ENCODE measurements around the gene MGAT4A. TPM values are rescaled to one million over a fixed set of nuclear protein-coding genes. Genes with fewer than 3 reads are reported as not detected.
A peak's percentile ranks its signal among the peaks of the same experiment; 100 is the strongest.

The MGAT4A gene
- total RNA-seq, 1 donor from 2014 or later = 35.8 TPM

- Mint-ChIP-seq H3K36me3 (ENCODE audit: unreplicated experiment) (no peaks in the 10 kb centered on the region), H3K9me3 (ENCODE audit: unreplicated experiment) (no peaks in the 10 kb centered on the region), H3K4me1 (ENCODE audit: low read depth, unreplicated experiment) (peaks cover 10% of the 10 kb centered on the region), H3K27ac (ENCODE audit: unreplicated experiment) (no peak overlapping the region), H3K27me3 (ENCODE audit: unreplicated experiment) (peaks cover 3% of the 10 kb centered on the region), H3K4me3 (ENCODE audit: unreplicated experiment) (no peak overlapping the region)
- no peak for DNase-seq
- no peak for TF ChIP-seq CTCF (IDR thresholded peaks at IDR 0.05; ENCODE audit: partially characterized antibody, unreplicated experiment)
These were observed 93.4 kb downstream of the MGAT4A start for GRCh38 chr2:98637401-98638147.

GRCh38 chr2:98634406-98635092, 96.4 kb downstream of the MGAT4A start:
- DNase-seq = peak; percentile 54
- TF ChIP-seq CTCF (IDR thresholded peaks at IDR 0.05; ENCODE audit: partially characterized antibody, unreplicated experiment) = peak; percentile 43
- Mint-ChIP-seq H3K36me3 (ENCODE audit: unreplicated experiment) (no peaks in the 10 kb centered on the region), H3K27ac (ENCODE audit: unreplicated experiment) (peak overlapping the region; percentile 85), H3K4me1 (ENCODE audit: low read depth, unreplicated experiment) (peaks cover 11% of the 10 kb centered on the region), H3K27me3 (ENCODE audit: unreplicated experiment) (peaks cover 3% of the 10 kb centered on the region), H3K4me3 (ENCODE audit: unreplicated experiment) (peak overlapping the region; percentile 35), H3K9me3 (ENCODE audit: unreplicated experiment) (peaks cover 3% of the 10 kb centered on the region)

- peaks cover 11% of the 10 kb centered on the region for H3K36me3 Mint-ChIP-seq (ENCODE audit: unreplicated experiment)
- H3K4me3 Mint-ChIP-seq (ENCODE audit: unreplicated experiment) = no peak overlapping the region
- peaks cover 3% of the 10 kb centered on the region for H3K27me3 Mint-ChIP-seq (ENCODE audit: unreplicated experiment)
- no peak for DNase-seq
- peaks cover 3% of the 10 kb centered on the region for H3K9me3 Mint-ChIP-seq (ENCODE audit: unreplicated experiment)
- TF ChIP-seq CTCF (IDR thresholded peaks at IDR 0.05; ENCODE audit: partially characterized antibody, unreplicated experiment) = no peak
- H3K4me1 Mint-ChIP-seq (ENCODE audit: low read depth, unreplicated experiment) = peaks cover 11% of the 10 kb centered on the region
- H3K27ac Mint-ChIP-seq (ENCODE audit: unreplicated experiment) = no peak overlapping the region
These were observed 98.6 kb downstream of the MGAT4A start for GRCh38 chr2:98632351-98632750.

- H3K27ac Mint-ChIP-seq (ENCODE audit: unreplicated experiment) = no peak overlapping the region
- no peak for DNase-seq
- H3K9me3 Mint-ChIP-seq (ENCODE audit: unreplicated experiment) = no peaks in the 10 kb centered on the region
- no peak overlapping the region for H3K4me3 Mint-ChIP-seq (ENCODE audit: unreplicated experiment)
- peaks cover 1% of the 10 kb centered on the region for H3K27me3 Mint-ChIP-seq (ENCODE audit: unreplicated experiment)
- H3K36me3 Mint-ChIP-seq (ENCODE audit: unreplicated experiment) = peaks cover 9% of the 10 kb centered on the region
- no peak for TF ChIP-seq CTCF (IDR thresholded peaks at IDR 0.05; ENCODE audit: partially characterized antibody, unreplicated experiment)
- no peaks in the 10 kb centered on the region for H3K4me1 Mint-ChIP-seq (ENCODE audit: low read depth, unreplicated experiment)
These were observed 107.3 kb downstream of the MGAT4A start for GRCh38 chr2:98623657-98624056.

- no peak for DNase-seq
- H3K27ac Mint-ChIP-seq (ENCODE audit: unreplicated experiment) = no peak overlapping the region
- peaks cover 4% of the 10 kb centered on the region for H3K9me3 Mint-ChIP-seq (ENCODE audit: unreplicated experiment)
- H3K27me3 Mint-ChIP-seq (ENCODE audit: unreplicated experiment) = peaks cover 4% of the 10 kb centered on the region
- TF ChIP-seq CTCF (IDR thresholded peaks at IDR 0.05; ENCODE audit: partially characterized antibody, unreplicated experiment) = no peak
- H3K4me3 Mint-ChIP-seq (ENCODE audit: unreplicated experiment) = no peak overlapping the region
- H3K36me3 Mint-ChIP-seq (ENCODE audit: unreplicated experiment) = no peaks in the 10 kb centered on the region
- no peaks in the 10 kb centered on the region for H3K4me1 Mint-ChIP-seq (ENCODE audit: low read depth, unreplicated experiment)
These were observed 113.8 kb downstream of the MGAT4A start for GRCh38 chr2:98617149-98617548.

Data from glutamatergic neuron (in vitro differentiated cells).